Muscle layer of colon (tissue), 2 donors: ENCODE measurements around the gene LINC00632.
A peak's percentile ranks its signal among the peaks of the same experiment; 100 is the strongest.

Experiments
- H3K27ac ChIP-seq: one replicate; pipeline ENCODE4 v1.7.0; 2013; ENCODE audit warnings: low read depth, mild to moderate bottlenecking, low read length, moderate library complexity
- H3K27me3 ChIP-seq, 2 donors: one replicate each; pipeline ENCODE4 v1.7.0; 2013; ENCODE audit warnings: low read length in 2 of 2, mild to moderate bottlenecking in 2 of 2; ENCODE audit not compliant: insufficient read depth in 2 of 2, control insufficient read depth in 1 of 2
- H3K36me3 ChIP-seq: one replicate; pipeline ENCODE4 v1.7.0; 2013; ENCODE audit warnings: mild to moderate bottlenecking, low read length; ENCODE audit not compliant: insufficient read depth
- H3K4me1 ChIP-seq: one replicate; pipeline ENCODE4 v1.7.0; 2013; ENCODE audit warnings: mild to moderate bottlenecking, low read length; ENCODE audit not compliant: insufficient read depth
- H3K4me3 ChIP-seq, 2 donors: one replicate each; pipeline ENCODE4 v1.7.0; 2013; ENCODE audit warnings: low read length in 2 of 2, low read depth in 1 of 2, mild to moderate bottlenecking in 1 of 2, moderate library complexity in 1 of 2
- H3K9ac ChIP-seq: one replicate; pipeline ENCODE4 v1.7.0; 2013; ENCODE audit warnings: low read length
- H3K9me3 ChIP-seq: one replicate; pipeline ENCODE4 v1.7.0; 2013; ENCODE audit warnings: mild to moderate bottlenecking, low read length
- donor health status: abdominal sarcoma.
- donor health status: Adenocarcinoma of cecum.

Gene LINC00632

DNA sequence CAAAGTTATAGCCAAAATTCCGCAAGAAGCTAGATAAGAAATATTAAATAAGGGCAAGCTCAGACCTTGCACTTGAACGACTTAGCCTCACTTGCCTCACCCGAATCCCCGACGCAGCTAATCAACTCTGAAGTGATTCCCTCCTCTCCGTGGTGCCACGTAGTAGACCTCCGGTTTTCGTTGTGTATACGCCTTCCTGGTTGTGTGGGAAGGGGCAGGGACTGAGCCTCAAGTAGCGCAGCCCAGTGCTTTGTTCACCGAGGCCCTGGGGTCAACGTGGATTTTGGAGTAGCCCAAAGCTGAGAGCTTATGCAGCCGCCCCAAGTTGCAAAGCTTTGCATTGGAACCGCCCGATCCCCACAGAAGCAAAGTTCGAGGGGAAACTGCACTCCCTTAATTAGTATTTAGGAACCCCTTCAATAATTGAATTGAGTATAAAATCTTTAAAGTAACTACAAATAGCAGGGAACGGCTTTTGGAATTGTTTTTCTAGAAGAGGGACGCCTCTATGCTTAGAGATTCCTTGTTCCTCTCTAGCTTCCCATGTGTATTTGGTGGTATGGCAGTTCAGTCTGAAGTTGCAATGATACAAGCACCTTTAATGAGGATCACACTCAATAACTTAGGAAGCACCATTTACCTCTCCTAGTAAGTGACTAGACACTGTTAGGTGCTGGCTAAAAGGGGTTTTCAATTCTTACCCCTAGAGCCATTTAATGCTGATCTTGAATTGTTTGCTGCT is 55.7 kb downstream of the LINC00632 start:
- Histone ChIP-seq H3K27me3 (peaks cover 9 to 10% of the 10 kb centered on the region in 2 donors), H3K4me3 (peak overlapping the region in 1 of 2 donors; percentile 50), H3K4me1 (no peaks in the 10 kb centered on the region), H3K36me3 (no peaks in the 10 kb centered on the region), H3K27ac (no peak overlapping the region), H3K9me3 (no peaks in the 10 kb centered on the region), H3K9ac (no peak overlapping the region)

DNA sequence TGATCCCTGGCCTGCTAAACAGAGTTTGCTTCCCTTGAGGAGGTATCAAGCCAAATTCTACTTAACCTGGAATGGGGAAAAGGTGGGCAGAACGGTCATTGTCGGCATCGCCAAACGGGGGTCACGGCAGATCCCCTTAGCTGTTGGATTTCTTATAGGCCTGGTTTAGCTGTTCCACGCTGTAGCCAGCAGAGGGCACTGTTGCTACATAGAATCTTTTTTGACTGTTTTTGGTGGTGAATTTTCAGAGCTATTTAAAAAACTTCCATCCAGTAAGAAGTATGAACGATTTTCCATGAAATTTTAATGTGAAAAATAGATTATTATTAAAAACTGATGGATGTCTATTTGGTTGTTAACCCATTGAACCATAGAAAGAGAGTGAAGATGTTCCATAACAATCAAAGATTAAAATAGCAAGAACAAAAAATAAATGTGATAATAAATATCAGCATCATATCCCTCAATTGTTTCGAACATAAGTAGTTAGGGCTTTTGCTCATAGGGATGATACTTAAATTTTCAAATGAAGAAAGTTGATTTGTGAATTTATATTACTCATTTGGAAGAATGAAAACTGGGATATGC is 56.6 kb downstream of the LINC00632 start:
- no peak overlapping the region for H3K4me3 ChIP-seq
- no peak overlapping the region for H3K9ac ChIP-seq
- H3K27ac ChIP-seq: no peak overlapping the region

DNA sequence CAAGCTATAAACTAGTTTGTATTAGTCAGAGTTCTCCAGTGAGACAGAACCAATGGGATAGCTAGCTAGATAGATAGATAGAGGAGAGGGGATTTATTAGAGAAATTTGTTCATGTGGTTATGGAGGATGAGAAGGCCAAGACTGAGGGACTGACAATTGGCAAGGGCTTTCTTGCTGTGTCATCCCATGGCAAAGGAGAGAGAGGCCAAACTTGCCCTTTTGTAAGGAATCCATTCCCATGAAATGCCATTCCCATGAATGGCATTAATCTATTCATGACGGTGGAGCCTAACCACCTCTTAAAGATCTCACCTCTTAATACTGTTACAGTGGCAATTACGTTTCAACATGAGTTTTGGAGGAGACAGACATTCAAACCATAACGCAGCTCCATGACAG is 58.1 kb downstream of the LINC00632 start:
- Histone ChIP-seq H3K27me3 (peaks cover 9 to 10% of the 10 kb centered on the region in 2 donors), H3K36me3 (no peaks in the 10 kb centered on the region), H3K9me3 (no peaks in the 10 kb centered on the region), H3K9ac (no peak overlapping the region), H3K4me3 (no peak overlapping the region), H3K27ac (no peak overlapping the region), H3K4me1 (no peaks in the 10 kb centered on the region)

More for the DNA sequence above, 56.6 kb downstream of the LINC00632 start:
- Histone ChIP-seq H3K36me3 (no peaks in the 10 kb centered on the region), H3K9me3 (no peaks in the 10 kb centered on the region), H3K4me1 (no peaks in the 10 kb centered on the region), H3K27me3 (peaks cover 9 to 10% of the 10 kb centered on the region in 2 donors)

DNA sequence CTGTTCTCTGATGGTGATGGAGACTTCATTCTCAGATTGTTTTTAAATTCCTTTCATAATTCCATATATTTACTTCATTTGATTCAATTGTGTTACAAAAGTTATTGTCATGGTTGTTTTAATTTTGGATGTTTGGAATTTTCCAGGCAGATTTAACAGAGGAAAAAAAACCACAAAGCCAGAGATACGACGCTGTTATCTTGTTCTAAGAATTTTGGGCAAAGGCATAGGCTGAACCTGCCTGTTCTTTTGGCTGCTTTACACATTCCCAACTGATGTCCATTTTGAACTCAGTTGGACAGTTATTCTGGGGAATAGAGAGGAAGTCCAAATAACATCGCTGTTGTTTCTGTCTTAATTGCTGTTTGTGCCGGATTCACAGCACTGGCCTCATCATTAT is 65.7 kb downstream of the LINC00632 start:
- no peak overlapping the region for H3K4me3 ChIP-seq
- H3K9me3 ChIP-seq: no peaks in the 10 kb centered on the region
- no peaks in the 10 kb centered on the region for H3K36me3 ChIP-seq
- H3K27ac ChIP-seq: no peak overlapping the region
- H3K27me3 ChIP-seq: no peaks in the 10 kb centered on the region
- H3K4me1 ChIP-seq: no peaks in the 10 kb centered on the region
- no peak overlapping the region for H3K9ac ChIP-seq

DNA sequence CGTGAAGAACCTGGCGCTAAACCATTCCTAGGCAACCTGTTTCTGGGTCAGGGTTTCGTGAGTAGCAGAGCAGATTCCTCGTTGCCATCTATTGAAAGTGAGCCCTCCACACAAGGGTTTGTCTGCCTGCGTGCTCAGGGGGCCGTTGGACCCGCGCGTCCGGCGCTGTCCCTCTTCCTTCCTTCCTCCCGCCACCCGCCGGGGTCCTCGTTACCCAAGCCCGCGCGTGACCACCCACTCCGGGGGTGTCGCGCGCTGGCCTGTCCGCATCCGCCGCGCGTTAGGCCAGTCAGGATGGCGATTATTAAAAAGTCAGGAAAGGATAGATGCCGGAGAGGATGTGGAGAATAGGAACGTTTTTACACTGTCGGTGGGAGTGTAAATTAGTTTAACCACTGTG is 66.8 kb downstream of the LINC00632 start:
- Histone ChIP-seq H3K27me3 (no peaks in the 10 kb centered on the region), H3K9me3 (no peaks in the 10 kb centered on the region), H3K36me3 (no peaks in the 10 kb centered on the region), H3K4me1 (no peaks in the 10 kb centered on the region), H3K27ac (no peak overlapping the region), H3K4me3 (no peak overlapping the region), H3K9ac (no peak overlapping the region)

DNA sequence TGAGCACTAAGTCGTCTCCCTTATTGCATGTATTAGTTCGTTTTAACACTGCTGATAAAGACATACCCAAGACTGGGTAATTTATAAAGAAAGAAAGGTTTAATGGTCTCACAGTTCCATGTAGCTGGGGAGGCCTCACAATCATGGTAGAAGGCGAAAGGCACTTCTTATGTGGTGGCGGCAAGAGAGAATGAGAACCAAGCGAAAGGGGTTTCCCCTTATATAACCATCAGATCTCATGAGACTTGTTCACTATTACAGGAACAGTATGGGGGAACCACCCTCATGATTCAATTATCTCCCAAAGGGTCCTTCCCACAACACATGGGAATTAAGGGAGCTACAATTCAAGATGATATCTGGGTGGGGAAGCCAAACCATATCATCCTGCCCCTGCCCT is 85.1 kb downstream of the LINC00632 start:
- no peaks in the 10 kb centered on the region for H3K36me3 ChIP-seq

DNA sequence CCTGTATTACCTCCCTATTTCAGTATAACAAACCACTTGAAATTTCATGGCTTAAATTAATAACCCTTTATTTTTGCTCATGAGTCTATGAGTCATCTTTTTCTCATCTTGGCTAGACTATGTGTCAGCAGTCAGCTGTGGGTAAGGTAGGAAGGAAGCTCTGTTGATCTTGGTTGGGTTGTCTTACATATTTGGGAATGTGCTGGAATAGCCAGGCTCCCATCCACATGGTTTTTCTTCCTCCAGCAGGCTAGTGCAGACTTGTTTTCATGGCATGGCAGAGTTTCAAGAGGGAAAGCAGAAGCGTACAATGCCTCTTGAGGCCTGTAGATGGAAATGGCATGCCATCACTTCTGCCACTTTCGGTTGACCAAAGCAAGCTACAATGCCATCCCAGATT is 89.7 kb downstream of the LINC00632 start:
- no peaks in the 10 kb centered on the region for H3K9me3 ChIP-seq
- no peaks in the 10 kb centered on the region for H3K36me3 ChIP-seq

More for the DNA sequence above, 85.1 kb downstream of the LINC00632 start:
- H3K4me1 ChIP-seq: no peaks in the 10 kb centered on the region
- H3K27ac ChIP-seq: no peak overlapping the region
- no peak overlapping the region for H3K9ac ChIP-seq
- H3K9me3 ChIP-seq: no peaks in the 10 kb centered on the region
- no peak overlapping the region for H3K4me3 ChIP-seq
- no peaks in the 10 kb centered on the region for H3K27me3 ChIP-seq

DNA sequence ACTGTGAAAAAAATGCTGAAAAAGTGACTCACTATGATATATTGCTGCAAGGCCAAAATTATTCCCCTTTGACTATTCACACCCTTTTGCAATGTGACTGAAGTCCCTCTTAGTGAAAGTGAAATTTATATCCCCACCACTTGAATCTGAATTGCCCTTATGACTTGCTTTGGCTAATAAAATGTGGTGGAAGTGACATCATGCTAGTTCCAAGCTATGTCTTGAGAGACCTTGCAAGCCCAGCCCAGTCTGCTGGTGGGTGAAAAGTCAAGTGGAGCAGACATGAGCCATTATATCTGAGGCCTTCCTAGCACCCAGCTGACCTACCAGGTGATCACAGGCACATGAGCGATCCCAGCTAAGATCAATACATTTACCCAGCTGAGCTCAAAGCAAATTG is 94.7 kb downstream of the LINC00632 start:
- no peak overlapping the region for H3K4me3 ChIP-seq
- H3K27me3 ChIP-seq: no peaks in the 10 kb centered on the region
- no peaks in the 10 kb centered on the region for H3K36me3 ChIP-seq
- no peak overlapping the region for H3K27ac ChIP-seq
- H3K9ac ChIP-seq: no peak overlapping the region
- H3K4me1 ChIP-seq: no peaks in the 10 kb centered on the region
- H3K9me3 ChIP-seq: no peaks in the 10 kb centered on the region

More for the DNA sequence above, 89.7 kb downstream of the LINC00632 start:
- Histone ChIP-seq H3K27me3 (no peaks in the 10 kb centered on the region), H3K27ac (no peak overlapping the region), H3K4me3 (no peak overlapping the region), H3K4me1 (no peaks in the 10 kb centered on the region), H3K9ac (no peak overlapping the region)

DNA sequence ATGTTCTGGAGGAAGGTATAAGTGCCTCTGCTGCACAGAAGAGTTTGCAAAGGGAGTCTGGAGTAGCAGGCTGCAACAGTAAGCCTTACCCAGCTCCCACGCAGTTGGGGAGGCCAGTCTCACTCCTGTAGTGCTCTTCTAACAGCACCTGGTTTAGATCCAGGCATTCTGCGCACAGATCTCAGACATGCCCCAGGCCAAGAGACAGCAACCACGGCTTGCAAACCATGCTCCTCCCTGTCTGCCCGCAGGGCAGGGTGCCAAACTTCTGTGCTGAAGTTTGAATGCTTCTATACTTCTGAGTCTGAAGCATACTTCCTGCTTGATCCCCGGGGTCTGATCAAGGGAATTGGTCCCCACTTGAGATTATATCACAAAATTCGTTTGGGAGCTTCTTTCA is 106.3 kb downstream of the LINC00632 start:
- Histone ChIP-seq H3K36me3 (no peaks in the 10 kb centered on the region), H3K9ac (no peak overlapping the region), H3K27me3 (no peaks in the 10 kb centered on the region), H3K9me3 (peaks cover 6% of the 10 kb centered on the region), H3K4me3 (no peak overlapping the region), H3K27ac (no peak overlapping the region), H3K4me1 (no peaks in the 10 kb centered on the region)

DNA sequence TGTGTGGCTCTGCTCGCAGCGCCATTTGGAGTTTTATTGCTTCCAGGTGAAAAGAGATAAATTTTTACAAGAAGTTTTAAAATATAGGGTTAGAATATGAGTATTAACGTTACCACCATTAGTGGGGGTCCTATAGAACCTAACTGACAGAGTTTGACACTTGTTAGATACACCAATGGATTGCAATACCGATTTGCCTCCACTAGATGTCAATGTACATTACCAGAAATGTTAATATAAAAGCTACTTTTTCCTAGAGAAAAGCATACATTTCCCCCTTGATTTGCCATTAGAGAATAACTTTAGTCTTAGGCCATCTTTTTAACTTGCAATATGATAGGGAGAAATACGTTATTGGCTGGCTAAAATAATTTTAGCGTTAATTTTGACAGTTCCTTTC is 108.4 kb downstream of the LINC00632 start:
- no peaks in the 10 kb centered on the region for H3K4me1 ChIP-seq
- no peak overlapping the region for H3K9ac ChIP-seq
- H3K9me3 ChIP-seq: no peaks in the 10 kb centered on the region
- H3K4me3 ChIP-seq: no peak overlapping the region
- H3K36me3 ChIP-seq: no peaks in the 10 kb centered on the region
- no peak overlapping the region for H3K27ac ChIP-seq
- H3K27me3 ChIP-seq: no peaks in the 10 kb centered on the region

DNA sequence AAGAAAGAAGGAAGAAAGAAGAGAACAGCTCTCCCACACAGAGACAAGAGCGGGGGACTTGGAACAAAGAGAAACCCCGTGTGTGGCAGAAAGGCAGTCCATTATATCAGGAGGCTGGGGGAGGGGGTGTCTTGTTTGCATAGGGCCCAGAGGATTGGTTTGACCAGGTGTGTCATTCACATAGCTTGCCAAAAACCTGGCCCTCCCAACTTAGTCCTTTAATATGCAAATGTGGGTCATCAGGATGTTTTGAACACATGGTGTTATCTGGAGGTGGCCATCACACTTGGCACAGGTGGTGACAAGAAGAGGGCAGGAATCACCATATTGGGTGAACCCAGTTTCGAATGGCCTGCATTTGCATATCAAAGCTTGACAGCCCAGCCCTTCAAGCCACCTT is 111.7 kb downstream of the LINC00632 start:
- no peak overlapping the region for H3K27ac ChIP-seq
- H3K9me3 ChIP-seq: no peaks in the 10 kb centered on the region
- no peak overlapping the region for H3K9ac ChIP-seq
- no peaks in the 10 kb centered on the region for H3K27me3 ChIP-seq
- no peak overlapping the region for H3K4me3 ChIP-seq
- H3K36me3 ChIP-seq: no peaks in the 10 kb centered on the region
- H3K4me1 ChIP-seq: no peaks in the 10 kb centered on the region

DNA sequence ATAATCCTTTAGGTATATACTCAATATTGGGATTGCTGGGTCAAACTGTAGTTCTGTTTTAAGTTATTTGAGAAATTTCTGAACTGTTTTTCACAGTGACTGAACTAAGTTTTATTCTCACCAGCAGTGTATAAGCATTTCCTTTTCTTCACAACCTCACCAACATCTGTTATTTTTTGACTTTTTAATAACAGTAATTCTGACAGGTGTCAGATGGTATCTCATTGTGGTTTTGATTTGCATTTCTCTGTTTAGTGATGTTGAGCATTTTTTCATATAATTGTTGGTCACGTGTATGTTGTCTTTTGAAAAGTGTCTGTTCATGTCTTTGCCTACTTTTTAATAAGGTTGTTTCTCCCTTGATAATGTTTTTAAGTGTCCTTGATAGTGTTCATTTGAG is 112.6 kb downstream of the LINC00632 start:
- Histone ChIP-seq H3K4me1 (no peaks in the 10 kb centered on the region), H3K36me3 (no peaks in the 10 kb centered on the region), H3K4me3 (no peak overlapping the region)

More for the DNA sequence above, 112.6 kb downstream of the LINC00632 start:
- no peaks in the 10 kb centered on the region for H3K27me3 ChIP-seq
- H3K27ac ChIP-seq: no peak overlapping the region
- no peak overlapping the region for H3K9ac ChIP-seq
- no peaks in the 10 kb centered on the region for H3K9me3 ChIP-seq
